HG02943 (cell line): Measurements from ENCODE around the gene THSD7B.
"Not testable (repeated sequence)": the region's sequence is repeated elsewhere in the genome, so short reads cannot be mapped to it uniquely, and the experiment has no call there.

Experiments
- ATAC-seq: cut with Tn5 transposase; IDR thresholded peaks from one replicate; pipeline ENCODE4 v1.9.1; 2021; ENCODE audit warnings: mild to moderate bottlenecking, low read depth, moderate library complexity; ENCODE audit not compliant: unreplicated experiment

THSD7B gene, protein sequence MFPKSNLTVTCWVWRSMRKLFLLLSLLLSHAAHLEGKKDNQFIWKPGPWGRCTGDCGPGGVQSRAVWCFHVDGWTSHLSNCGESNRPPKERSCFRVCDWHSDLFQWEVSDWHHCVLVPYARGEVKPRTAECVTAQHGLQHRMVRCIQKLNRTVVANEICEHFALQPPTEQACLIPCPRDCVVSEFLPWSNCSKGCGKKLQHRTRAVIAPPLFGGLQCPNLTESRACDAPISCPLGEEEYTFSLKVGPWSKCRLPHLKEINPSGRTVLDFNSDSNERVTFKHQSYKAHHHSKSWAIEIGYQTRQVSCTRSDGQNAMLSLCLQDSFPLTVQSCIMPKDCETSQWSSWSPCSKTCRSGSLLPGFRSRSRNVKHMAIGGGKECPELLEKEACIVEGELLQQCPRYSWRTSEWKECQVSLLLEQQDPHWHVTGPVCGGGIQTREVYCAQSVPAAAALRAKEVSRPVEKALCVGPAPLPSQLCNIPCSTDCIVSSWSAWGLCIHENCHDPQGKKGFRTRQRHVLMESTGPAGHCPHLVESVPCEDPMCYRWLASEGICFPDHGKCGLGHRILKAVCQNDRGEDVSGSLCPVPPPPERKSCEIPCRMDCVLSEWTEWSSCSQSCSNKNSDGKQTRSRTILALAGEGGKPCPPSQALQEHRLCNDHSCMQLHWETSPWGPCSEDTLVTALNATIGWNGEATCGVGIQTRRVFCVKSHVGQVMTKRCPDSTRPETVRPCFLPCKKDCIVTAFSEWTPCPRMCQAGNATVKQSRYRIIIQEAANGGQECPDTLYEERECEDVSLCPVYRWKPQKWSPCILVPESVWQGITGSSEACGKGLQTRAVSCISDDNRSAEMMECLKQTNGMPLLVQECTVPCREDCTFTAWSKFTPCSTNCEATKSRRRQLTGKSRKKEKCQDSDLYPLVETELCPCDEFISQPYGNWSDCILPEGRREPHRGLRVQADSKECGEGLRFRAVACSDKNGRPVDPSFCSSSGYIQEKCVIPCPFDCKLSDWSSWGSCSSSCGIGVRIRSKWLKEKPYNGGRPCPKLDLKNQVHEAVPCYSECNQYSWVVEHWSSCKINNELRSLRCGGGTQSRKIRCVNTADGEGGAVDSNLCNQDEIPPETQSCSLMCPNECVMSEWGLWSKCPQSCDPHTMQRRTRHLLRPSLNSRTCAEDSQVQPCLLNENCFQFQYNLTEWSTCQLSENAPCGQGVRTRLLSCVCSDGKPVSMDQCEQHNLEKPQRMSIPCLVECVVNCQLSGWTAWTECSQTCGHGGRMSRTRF (N-terminal part only)

DNA sequence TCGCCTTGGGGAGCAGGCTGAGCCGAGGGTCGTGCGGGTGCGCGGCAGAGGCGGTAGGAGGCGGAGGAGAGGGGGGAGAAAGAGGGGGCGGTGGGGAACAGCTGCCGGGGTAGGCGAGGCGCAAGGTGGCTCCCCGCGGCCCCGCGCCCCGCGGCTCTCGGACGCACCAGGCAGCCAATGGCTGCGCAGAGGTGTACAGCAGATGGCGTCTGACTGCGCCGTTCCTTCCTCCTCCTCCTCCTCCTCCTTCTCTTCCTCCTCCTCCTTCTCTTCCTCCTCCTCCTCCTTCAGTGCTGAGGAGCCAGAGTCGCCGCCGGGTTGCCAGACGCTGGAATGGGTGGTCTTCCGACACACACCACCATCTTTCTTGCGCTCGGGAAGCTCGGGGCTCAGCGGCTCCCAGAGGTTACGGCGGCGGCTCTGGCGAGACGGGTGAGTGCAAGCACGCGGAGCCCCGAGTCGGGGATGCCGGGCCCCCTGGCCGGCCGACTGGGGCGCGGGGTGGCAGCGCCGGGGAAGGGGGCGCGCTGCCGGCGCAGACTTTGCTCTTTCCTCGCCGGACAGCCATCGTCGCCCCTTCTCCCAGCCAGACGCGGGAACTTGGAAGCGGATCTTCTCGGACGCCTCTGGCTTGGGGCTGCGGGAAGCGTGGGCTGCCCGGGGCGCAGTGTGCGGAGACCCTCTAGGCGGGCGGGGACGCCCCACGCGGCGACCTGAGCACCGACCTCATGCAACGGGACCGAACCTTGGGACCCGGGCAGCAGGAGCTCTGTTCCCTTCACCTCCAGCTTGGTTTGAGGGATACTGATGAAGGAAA lies at the start of gene THSD7B:
TSS of gene THSD7B (plus strand) at position 290 of the 817 bp plus-strand sequence. CDS start 116,634 bp downstream, outside the sequence.
- no peak for ATAC-seq

DNA sequence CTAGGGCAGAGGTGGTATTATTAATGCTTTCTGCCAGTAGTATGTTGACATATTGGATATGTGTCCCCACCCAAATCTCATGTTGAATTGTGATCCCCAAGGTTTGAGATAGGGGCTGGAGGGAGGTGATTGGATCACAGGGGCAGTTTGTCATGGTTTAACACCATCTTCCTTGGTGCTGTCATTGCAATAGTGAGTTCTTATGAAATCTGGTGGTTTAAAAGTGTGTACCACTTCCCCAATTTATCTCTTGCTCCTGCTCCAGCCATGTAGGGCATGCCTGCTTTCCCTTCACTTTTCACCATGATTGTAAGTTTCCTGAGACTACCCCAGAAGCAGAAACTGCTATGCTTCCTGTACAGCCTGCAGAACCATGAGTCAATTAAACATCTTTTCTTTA lies 47.1 kb upstream of the THSD7B start:
- ATAC-seq: no peak

DNA sequence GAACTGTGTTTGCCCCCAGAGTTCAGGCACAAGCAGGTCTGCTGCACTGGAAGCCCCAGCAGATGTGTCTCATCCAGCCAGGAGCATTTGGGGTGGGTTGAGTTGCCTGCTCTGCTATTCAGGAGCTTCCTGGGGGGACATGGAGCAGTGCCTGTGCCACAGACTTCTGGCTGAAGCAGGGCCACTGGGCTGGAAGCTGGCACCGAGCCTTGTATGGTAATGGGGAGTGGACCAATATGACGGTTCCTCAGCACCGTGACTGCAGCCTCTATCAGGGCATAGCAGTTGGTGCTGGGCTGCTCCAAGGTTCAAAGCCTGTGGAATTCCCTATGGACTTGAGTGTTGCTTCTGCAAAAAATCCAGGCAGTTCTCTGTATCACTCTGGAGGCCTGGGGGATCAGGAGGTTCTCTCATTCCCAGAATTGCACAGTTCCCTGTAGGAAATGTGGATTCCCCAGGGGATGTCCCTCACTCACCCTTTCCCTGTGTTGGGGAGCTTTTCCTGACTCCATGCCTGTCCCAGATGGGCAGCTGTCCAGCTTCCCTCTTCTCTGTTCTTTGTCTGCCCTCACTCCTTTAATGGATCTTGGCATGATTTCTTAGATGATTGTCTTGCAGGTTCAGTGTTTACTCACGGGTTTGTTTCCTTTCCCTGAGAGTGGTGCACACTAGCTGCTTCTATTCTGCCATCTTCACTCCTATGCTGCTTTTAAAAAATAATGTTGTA lies 37.2 kb upstream of the THSD7B start:
- no peak for ATAC-seq

DNA sequence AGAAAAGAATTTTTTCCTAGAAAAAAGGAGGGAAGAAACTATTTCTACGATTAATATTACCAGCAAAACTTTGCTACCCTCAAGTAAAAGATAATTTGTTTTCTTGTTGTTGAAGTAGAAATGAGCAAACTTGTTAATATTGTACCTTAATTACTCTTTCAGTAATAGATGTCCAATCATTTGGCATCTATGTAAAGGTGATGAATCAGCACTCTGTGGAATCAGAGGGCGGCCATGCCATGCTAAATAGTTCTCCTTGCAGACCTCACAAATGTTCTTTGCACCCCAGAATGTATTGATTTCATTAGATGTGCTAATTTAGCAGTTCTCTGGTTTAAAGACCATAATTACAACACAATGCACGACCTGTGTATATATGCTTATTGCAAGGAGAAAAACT lies 29.1 kb upstream of the THSD7B start:
- ATAC-seq: no peak

DNA sequence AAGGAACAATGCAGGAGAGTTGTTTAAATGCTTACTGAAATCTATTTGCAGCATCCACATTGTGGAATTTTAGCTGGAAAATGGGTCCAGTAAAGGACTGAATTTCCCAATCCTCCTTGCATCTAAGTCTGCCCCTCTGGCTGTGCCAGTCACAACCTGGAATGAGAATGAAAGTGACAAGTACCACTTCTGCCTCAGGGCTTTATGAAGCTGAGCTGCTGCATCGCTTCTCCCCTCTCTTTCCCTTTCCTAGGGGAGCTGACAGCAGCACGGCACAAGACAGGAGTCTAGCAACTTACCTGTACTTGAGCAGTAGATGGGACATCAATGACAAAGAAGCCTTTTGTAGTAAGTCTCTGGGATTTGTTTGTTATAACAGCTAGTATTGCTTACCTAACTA lies 27.3 kb upstream of the THSD7B start:
- ATAC-seq: no peak

DNA sequence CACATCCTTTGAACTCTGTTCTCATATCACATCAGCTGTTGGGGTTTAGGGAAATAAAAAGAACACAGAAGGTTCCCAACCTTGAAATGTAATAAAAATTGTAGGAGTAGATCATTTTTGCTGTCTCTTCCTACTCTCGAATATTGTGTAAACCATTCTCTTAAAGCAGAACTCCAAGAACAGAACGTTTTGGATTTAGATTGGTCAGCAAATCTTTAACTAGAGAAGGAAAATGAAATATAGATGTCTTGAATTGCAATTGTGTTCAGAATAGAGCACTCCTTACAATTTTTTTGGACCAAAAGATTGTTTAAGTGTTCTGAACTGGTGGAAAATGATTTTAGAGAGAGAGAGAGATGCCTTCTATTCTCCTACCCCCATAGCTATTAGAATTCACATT lies 23.9 kb upstream of the THSD7B start:
- ATAC-seq: no peak

DNA sequence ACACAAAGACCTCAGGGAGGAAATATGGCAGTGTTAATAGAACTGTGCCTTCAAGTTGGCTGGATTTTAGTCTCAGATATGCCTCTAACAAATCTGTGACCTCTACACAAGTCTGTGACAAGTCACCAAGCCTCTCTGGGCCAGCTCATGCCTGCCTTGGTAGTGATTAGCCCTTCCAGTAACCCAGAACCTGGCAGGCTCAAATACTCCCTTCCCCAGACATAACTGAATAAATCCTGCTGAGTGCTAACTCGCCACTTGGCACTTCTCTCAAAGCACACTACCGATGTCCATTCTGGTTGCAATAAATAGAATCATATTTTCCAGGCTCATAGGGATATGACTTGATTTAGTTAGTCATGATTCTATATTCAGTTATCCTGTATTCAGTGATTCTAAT lies 15.3 kb upstream of the THSD7B start:
- ATAC-seq: no peak

DNA sequence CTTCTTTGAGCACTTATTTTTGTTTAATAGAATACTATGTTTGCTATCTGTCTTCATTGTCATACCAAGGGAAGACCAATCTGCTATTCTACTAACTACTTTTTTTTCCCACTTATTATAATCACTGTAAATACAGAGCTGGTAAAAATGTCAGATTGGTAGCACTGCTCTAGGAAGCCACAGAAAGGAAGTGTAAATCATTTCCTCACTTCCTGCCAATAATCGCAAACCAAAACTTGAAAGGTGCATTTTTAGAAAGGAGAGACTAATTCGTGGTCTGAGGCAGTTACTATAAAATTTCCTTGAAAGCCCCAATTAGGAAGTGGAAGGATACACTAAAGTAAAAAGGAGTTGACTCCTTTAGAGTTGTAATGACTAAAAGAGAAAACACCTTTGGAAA lies 13.9 kb upstream of the THSD7B start:
- ATAC-seq: no peak

DNA sequence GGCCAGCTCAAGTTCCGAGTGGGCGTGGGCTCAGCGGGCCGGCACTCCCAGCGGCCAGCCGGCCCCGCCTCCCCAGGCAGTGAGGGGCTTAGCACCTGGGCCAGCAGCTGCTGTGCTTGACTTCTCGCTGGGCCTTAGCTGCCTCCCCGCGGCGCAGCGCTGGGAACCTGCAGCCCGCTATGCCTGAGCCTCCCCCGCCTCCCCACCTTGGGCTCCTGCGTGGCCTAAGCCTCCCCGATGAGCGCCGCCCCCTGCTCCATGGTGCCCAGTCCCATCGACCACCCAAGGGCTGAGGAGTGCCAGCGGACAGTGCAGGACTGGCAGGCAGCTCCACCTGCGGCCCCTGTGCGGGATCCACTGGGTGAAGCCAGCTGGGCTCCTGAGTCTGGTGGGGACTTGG lies 6.8 kb upstream of the THSD7B start:
- not testable (repeated sequence) for ATAC-seq

DNA sequence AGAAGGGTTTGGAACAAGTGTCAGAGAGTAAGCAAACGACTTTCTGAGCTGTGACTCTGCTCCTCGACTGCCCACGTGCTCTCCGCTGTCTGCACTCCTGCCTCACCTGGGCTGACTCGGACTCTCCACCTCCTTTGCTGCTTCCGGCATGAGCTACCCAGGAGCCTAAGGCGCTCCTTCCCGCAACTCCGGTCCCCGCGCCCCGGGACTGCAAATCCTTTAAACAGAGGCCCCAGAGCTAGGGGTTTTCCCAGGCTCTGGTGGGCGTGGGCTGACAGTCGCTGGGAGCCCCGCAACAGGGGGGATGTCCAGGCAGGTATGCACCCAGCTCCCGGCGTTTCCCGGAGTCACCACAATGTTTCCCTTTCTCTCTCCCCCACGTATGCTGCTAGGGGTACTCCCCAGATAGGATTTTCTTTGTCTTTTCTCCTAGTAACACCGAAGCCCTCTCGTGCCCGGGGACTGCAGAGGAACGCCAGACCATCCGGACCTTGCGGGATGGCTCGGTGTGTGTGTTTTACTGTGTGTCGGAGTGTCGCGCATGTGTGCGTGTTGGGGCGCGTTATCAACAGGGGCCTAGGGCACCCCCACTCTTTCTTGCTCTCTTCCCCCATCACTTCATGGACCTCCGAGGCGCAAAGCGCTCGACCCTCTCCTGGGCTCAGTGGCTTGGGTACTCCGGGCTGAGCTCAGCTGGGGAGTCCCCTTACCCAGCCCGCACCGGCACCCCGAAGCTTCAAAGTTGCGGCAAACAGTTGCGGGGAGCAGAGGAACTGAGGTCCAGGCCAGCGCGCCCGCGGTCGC lies 691 bp upstream of the THSD7B start:
- no peak for ATAC-seq

DNA sequence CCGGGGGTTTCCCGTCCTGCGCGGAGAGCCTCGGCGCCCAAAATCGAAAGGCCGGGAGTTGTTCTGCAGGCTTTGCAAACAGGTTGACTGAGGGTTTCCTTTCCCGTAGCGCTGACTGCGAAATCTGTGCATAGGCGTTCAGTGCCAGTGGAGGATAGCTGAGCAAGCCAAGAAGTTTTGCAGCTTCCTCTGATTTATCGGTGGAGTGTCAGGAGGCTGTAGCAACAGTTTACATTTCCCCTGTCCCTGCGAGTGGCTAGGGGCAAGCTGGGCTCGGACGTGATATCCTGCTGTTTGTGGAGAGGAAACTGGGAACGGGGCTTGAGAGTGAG lies 694 bp downstream of the THSD7B start:
- ATAC-seq: no peak

DNA sequence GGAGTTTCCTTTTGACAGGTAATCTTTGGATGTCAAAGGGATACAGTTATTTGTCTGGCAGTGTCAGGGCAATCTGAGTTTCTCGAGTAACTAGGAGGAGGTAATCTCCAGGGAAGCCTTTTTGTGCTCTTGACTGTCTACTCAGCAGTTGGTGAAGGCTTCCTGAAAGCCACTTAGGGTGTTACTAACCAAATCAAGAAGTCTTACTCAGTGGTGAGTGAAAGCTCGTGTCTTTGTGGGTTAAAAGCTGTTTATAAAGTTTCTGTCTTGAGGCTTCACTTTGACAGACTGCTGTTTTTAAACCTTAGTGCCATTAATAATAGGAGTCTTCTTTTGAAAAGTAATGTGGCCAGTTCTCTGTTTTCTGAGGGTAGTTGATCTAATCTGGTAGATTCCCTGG lies 1.7 kb downstream of the THSD7B start:
- no peak for ATAC-seq

DNA sequence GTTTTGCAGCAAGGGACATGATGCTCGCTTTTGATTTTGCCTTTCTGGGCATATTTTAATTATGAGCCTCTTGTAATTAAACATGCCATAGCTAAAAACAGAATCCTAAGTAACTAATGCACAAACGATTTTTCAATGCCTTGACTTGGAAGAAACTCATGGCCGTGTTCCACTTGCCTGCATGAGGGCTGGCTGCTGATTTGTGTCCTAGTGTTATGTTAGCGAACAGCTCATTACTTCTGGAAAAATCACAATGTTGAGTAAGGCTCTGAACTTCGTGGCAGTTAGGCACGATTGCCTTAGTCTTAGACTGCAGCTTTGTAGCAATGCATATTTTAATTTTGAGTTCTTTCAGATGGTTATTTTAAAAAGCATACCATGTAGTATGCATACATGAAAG lies 4.5 kb downstream of the THSD7B start:
- ATAC-seq: no peak

DNA sequence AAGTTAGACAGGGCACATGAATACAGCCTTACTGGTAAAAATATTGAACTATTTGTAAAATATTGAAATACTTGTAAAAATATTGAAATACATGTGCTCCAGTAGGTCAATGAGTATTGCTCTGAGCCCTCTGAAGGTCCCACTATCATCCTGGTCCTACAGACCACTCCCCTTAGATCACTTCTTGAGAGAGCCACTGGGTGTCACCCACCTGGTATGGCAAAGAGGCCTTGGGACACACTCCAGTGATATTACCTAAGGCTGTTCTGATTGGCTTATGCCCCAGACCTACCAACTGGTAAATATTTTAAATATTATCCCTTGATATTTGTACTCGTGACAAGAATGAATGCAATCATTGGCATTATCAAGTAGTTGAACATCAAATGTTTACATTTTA lies 5.0 kb downstream of the THSD7B start:
- no peak for ATAC-seq

DNA sequence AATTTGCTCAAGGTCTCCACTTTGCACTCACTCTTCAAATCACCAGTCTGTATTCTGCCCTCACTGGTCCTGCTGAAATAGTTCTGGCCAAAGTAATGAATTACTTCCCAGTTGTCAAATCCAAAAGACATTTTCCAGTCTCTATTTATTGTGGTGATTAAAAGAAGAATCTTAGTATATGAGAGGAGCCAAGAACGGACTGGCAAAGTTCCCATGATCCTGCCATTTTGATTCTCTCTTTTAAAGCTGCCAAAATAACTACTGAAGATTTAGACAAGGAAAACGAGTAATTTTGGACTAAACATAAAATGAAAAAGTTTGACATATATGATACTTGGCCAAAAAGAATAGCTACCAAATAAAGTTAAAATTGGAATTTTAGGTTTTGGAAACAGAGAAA lies 12.0 kb downstream of the THSD7B start:
- ATAC-seq: no peak

DNA sequence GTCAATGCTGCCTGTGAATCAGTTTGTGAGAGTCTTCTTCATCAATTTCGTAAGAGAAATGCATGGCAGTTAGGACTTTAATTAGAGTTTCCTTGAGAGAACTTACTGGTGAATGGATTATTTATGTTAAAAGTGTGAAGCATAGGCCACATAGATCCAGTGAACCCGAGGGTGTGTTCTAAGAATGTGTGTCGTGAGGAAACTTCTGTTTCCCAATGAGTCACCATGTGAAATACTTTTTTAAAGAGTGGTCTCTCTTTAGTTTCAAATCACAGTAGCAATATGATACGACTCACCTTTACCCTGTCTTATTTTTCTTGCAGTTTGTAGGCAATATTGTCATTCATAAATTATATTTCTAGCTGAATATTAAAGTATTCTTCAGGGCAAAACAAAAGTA lies 18.5 kb downstream of the THSD7B start:
- ATAC-seq: no peak

DNA sequence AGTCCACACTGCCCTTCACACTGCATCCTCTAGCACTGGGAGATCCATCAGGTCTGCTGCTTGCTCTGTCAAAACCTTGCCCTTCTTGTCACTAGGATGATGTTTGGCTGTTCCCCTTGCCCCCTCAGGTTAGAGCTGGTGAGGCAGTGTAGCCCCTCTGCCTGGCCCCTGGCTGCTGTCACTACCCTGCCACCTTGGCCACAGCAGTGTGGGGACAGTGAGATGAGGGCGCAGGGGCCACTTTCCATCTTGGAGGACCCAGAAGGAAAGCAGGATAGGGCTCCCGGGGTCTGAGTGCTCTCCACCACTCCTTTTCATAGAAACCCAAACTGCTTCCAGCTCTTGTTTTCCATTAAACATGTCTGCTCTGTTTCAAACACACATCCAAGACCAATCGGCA lies 19.9 kb downstream of the THSD7B start:
- no peak for ATAC-seq

DNA sequence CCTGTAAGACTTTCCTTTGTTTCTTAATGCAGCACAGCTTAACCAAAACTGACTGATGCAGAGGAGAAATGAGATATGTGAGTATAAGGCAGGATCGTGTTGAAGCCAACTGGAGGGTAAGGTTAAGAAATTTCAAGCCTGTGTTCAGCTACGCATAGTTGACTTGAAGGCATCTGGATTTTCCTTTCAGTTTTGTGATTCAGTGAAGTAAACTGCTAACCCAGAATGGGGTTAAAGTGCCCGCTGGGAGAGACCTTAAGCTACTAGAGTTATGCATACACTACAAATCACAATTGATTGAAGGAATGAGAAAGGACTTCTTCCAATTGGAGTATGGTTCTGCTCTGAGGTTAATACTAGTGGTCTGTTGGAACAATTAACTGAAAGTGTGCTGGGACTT lies 22.6 kb downstream of the THSD7B start:
- no peak for ATAC-seq

DNA sequence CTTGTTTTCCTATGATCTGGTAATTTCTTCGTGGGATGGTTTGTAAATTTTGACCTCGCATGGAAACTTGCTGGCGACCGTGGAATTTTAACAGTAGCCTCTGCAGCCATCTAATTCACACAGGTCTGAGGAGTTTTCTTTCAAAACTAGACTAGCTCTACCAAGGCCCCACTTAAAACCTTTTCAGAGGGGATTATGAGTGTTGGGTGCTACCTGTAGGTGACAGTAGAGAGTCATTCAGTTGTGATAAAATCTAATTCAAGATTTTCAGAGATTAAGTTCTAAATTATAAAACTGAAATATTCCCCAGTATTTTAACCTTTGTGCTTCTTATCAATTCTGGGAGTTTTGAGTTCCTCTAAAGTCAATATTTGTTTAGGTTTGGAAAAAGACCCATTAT lies 31.0 kb downstream of the THSD7B start:
- ATAC-seq: no peak
